ENCODE data around the gene MAN1C1. TPM values are rescaled to one million over a fixed set of nuclear protein-coding genes. Genes with fewer than 3 reads are reported as not detected.

Gene MAN1C1
- total RNA-seq, 1 experiment from 2014 or later: 16.8 TPM

GRCh38 chr1:25792115-25792514 is 175.5 kb downstream of the MAN1C1 start:
- Mint-ChIP-seq H3K27me3 (ENCODE audit: low read depth) (no peaks in the 10 kb centered on the region; the same call in 1 of the 2 replicates), H3K36me3 (no peaks in the 10 kb centered on the region), H3K4me3 (no peak overlapping the region), H3K4me1 (peaks cover 9% of the 10 kb centered on the region), H3K27ac (no peak overlapping the region; the same call in 1 of the 2 replicates), H3K9me3 (no peaks in the 10 kb centered on the region)
- TF ChIP-seq KAT7 (CRISPR knock-in tag; IDR thresholded peaks at IDR 0.05; ENCODE audit: borderline replicate concordance) (no peak), PREB (CRISPR knock-in tag; IDR thresholded peaks at IDR 0.05; ENCODE audit: borderline replicate concordance) (no peak), CREB1 (CRISPR knock-in tag; IDR thresholded peaks at IDR 0.05) (no peak), NFYB (CRISPR knock-in tag; conservative IDR thresholded peaks at IDR 0.05; ENCODE audit: low read depth) (no peak), GTF2I (CRISPR knock-in tag; conservative IDR thresholded peaks at IDR 0.05) (no peak), ARID4B (CRISPR knock-in tag; IDR thresholded peaks at IDR 0.05; ENCODE audit: borderline replicate concordance) (no peak)
- ChIA-PET POLR2A (no interaction called here), CTCF (interaction anchor here (0.6 to 1.5 kb wide), 4 partner anchors 11 to 537 kb away, joined by 3 to 4 read pairs (median 4); no protein-coding TSS in a partner anchor)
- DNase-seq (ENCODE audit: low spot score): no peak
- no peak for ATAC-seq

GRCh38 chr1:25793585-25794170 is 177.1 kb downstream of the MAN1C1 start:
- Mint-ChIP-seq H3K27ac (no peak overlapping the region), H3K4me1 (peaks cover 18% of the 10 kb centered on the region), H3K4me3 (no peak overlapping the region), H3K36me3 (no peaks in the 10 kb centered on the region), H3K27me3 (ENCODE audit: low read depth) (peaks cover 3% of the 10 kb centered on the region), H3K9me3 (no peaks in the 10 kb centered on the region)
- no peak for DNase-seq (ENCODE audit: low spot score)
- no peak for ATAC-seq
- ChIA-PET CTCF (interaction anchor here (0.6 to 1.3 kb wide), 6 partner anchors 66 to 593 kb away, joined by 3 to 6 read pairs (median 3); no protein-coding TSS in a partner anchor), POLR2A (no interaction called here)
- TF ChIP-seq IRF1 (CRISPR knock-in tag; IDR thresholded peaks at IDR 0.05) (no peak), ZNF423 (CRISPR knock-in tag; IDR thresholded peaks at IDR 0.05) (no peak), GTF2I (CRISPR knock-in tag; conservative IDR thresholded peaks at IDR 0.05) (no peak), RORB (CRISPR knock-in tag; IDR thresholded peaks at IDR 0.05) (no peak), ATF2 (CRISPR knock-in tag; IDR thresholded peaks at IDR 0.05; ENCODE audit: borderline replicate concordance, low read depth) (no peak), SMAD4 (CRISPR knock-in tag; IDR thresholded peaks at IDR 0.05) (no peak), ZBTB21 (CRISPR knock-in tag; IDR thresholded peaks at IDR 0.05; ENCODE audit: borderline replicate concordance) (no peak), AFF4 (CRISPR knock-in tag; IDR thresholded peaks at IDR 0.05; ENCODE audit: borderline replicate concordance) (no peak), AR (CRISPR knock-in tag; IDR thresholded peaks at IDR 0.05) (no peak), SP1 (CRISPR knock-in tag; conservative IDR thresholded peaks at IDR 0.05) (no peak), CDX4 (CRISPR knock-in tag; IDR thresholded peaks at IDR 0.05; ENCODE audit: borderline replicate concordance) (no peak)

All from WTC11 (cell line).